DMS53 treated with DMSO at 0.1 percent for 48 hours (cell line): ENCODE results near the gene WDR88.
"Not testable (repeated sequence)": the region's sequence is repeated elsewhere in the genome, so short reads cannot be mapped to it uniquely, and the experiment has no call there.

Source experiments
- DNase-seq: peaks from one replicate; lab custom pipeline; 2025; ENCODE audit not compliant: unreplicated experiment; lab: John Stamatoyannopoulos, UW

Gene WDR88

GRCh38 chr19:33210266-33210940 is 78.5 kb downstream of the WDR88 start:
- DNase-seq: no peak

GRCh38 chr19:33211794-33212435 is 80.0 kb downstream of the WDR88 start:
- DNase-seq: no peak

- DNase-seq: no peak
Observed at GRCh38 chr19:33212436-33213172, 80.7 kb downstream of the WDR88 start.

GRCh38 chr19:33214596-33214995 is 82.7 kb downstream of the WDR88 start:
- DNase-seq: peak; percentile 79

GRCh38 chr19:33215438-33216197 is 83.7 kb downstream of the WDR88 start:
- DNase-seq: no peak

- no peak for DNase-seq
Observed at GRCh38 chr19:33216198-33216830, 84.4 kb downstream of the WDR88 start.

GRCh38 chr19:33217881-33218280 is 86.0 kb downstream of the WDR88 start:
- no peak for DNase-seq

- no peak for DNase-seq
Observed at GRCh38 chr19:33219261-33219815, 87.4 kb downstream of the WDR88 start.

- DNase-seq: no peak
Observed at GRCh38 chr19:33220115-33220514, 88.2 kb downstream of the WDR88 start.

- no peak for DNase-seq
Observed at GRCh38 chr19:33220735-33221134, 88.8 kb downstream of the WDR88 start.

- no peak for DNase-seq
Observed at GRCh38 chr19:33221638-33222037, 89.7 kb downstream of the WDR88 start.

GRCh38 chr19:33222255-33222654 is 90.3 kb downstream of the WDR88 start:
- DNase-seq: not testable (repeated sequence)

GRCh38 chr19:33224694-33225457 is 93.0 kb downstream of the WDR88 start:
- no peak for DNase-seq
